Upper lobe of left lung (tissue), 4 donors: ENCODE results near the gene NDFIP2.

ENCODE experiments used
- POLR2AphosphoS5 ChIP-seq, 2 donors: sonication (generic); formaldehyde crosslinking; IDR thresholded peaks; one replicate each; pipeline ENCODE4 v1.5.1; 2017; ENCODE audit warnings: antibody characterized with exemption in 2 of 2
- TF ChIP-seq, protein P1 (sequence below), 6 experiments: fragments of 450-650 bp in 4 of 6; fragments of 200-600 bp in 2 of 6; sonication (generic) in 2 of 6; IDR thresholded peaks; one replicate each; pipeline ENCODE4 v1.5.1; 2016 to 2019; ENCODE audit warnings: antibody characterized with exemption in 6 of 6

DNA sequence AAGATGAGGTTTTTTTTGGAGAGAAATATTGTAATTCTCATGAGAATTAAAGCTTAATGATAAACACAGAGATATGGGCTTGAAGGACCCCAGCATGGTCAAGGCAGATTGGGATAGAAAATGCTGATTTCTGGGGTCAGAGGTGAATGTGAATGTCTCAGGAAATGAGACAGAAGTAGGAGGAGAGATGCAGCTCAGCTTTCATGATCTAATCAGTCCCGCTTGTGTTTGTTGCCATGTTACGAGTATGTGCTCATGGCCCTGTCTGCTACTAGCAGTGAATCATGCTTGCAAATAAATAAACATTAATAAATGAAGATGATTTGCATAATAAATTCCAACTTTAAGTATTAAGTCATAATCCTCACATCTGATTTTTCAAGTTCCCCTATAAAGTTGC is 23.0 kb upstream of the NDFIP2 start:
- TF ChIP-seq POLR2AphosphoS5 (IDR thresholded peaks at IDR 0.05) = no peak
- TF ChIP-seq, protein P1, sequence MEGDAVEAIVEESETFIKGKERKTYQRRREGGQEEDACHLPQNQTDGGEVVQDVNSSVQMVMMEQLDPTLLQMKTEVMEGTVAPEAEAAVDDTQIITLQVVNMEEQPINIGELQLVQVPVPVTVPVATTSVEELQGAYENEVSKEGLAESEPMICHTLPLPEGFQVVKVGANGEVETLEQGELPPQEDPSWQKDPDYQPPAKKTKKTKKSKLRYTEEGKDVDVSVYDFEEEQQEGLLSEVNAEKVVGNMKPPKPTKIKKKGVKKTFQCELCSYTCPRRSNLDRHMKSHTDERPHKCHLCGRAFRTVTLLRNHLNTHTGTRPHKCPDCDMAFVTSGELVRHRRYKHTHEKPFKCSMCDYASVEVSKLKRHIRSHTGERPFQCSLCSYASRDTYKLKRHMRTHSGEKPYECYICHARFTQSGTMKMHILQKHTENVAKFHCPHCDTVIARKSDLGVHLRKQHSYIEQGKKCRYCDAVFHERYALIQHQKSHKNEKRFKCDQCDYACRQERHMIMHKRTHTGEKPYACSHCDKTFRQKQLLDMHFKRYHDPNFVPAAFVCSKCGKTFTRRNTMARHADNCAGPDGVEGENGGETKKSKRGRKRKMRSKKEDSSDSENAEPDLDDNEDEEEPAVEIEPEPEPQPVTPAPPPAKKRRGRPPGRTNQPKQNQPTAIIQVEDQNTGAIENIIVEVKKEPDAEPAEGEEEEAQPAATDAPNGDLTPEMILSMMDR (IDR thresholded peaks at IDR 0.05) = no peak
